Measurements from ENCODE around the gene RCN1. TPM values are rescaled to one million over a fixed set of nuclear protein-coding genes. Genes with fewer than 3 reads are reported as not detected.
A peak's percentile ranks its signal among the peaks of the same experiment; 100 is the strongest.

The RCN1 gene
- total and polyA plus RNA-seq, 2 donors (not counting 3 experiments of a cell fraction or from before 2014, with no cell fraction given), result 174 to 285 TPM

DNA sequence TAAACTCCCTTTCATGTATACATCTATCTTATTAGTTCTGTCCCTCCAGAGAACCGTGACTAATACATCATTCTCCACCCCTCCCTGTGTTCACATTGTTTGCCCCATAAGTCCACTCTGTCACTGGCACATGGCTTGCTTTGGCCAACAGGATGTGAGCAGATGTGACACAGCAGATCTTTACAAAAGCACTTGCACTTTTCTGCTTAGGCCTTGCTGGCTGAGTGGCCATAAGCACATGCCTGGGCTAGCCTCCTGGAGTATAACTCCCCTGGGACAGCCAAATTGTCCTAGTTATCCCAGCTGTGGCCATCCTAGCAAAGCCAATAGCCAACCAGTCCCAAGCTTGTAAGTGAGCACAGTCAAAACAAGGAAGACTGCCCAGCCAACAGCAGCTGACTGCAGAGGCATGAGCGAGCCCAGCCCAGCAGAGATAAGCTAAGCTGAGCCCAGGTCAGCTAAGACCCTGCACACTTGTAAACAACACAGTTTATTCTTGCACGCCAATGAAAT is 9.7 kb upstream of the RCN1 start:
- DNase-seq (ENCODE audit: low read depth, low spot score) (no peak), FAIRE-seq (peak; percentile 63)
- peaks cover 0 to 4% of the 10 kb centered on the region in 2 experiments for H3K27me3 ChIP-seq (ENCODE audit: control insufficient read depth in 2 of 2, insufficient read depth in 2 of 2, low read length in 2 of 2)
- ChIA-PET CTCF (interaction anchor here (1.3 kb wide), 2 partner anchors 11 to 29 kb away, joined by 3 to 4 read pairs; no protein-coding TSS in a partner anchor), POLR2A (no interaction called here)
- intact Hi-C loops (cut with micrococcal nuclease), result loop anchor here (10.0 kb wide), 1 partner anchor 814 kb away; the partner anchor contains the start of gene QSER1
- H3K36me3 ChIP-seq (ENCODE audit: control insufficient read depth in 2 of 2, extremely low read depth in 1 of 2, insufficient read depth in 2 of 2, low read length in 2 of 2), result no peaks in the 10 kb centered on the region
- H3K9me1 ChIP-seq (replicated peaks; ENCODE audit: control insufficient read depth, extremely low read depth, insufficient read depth, low read length), result no peaks in the 10 kb centered on the region
- BruUV-seq (replicated peaks), result no TSS peak
- no peaks in the 10 kb centered on the region for H4K20me1 ChIP-seq (replicated peaks; ENCODE audit: control insufficient read depth, extremely low read depth, insufficient read depth, low read length)
- H3K4me3 ChIP-seq (replicated peaks in 1 of 3; ENCODE audit: insufficient read depth in 1 of 3, low read depth in 1 of 3, low read length in 3 of 3), result no peak overlapping the region
- no peaks in the 10 kb centered on the region for H3K79me2 ChIP-seq (ENCODE audit: control insufficient read depth, insufficient read depth, low read length)
- H3K9me3 ChIP-seq (replicated peaks; ENCODE audit: control insufficient read depth, insufficient read depth, low read length), result no peaks in the 10 kb centered on the region
- dilution Hi-C loops (cut with MboI; ENCODE audit: extremely low pct_ligation_motif_present, low sequenced_read_pairs), result no loop called here
- H3K4me1 ChIP-seq (ENCODE audit: control insufficient read depth, extremely low read depth, insufficient read depth, low read length), result peaks cover 4% of the 10 kb centered on the region
- no peak overlapping the region for H3K9ac ChIP-seq (replicated peaks; ENCODE audit: extremely low read depth, insufficient read depth, low read length)
- peak overlapping the region; percentile 48 for H2AFZ ChIP-seq (ENCODE audit: low read depth, low read length)
- no peak overlapping the region for H3K4me2 ChIP-seq (ENCODE audit: insufficient read depth, low read length)
- TF ChIP-seq POLR2A (IDR thresholded peaks at IDR 0.05; ENCODE audit: low read depth, low read length) (no peak), MYC (IDR thresholded peaks at IDR 0.05; ENCODE audit: low read depth, low read length) (no peak), FOS (IDR thresholded peaks at IDR 0.05; ENCODE audit: borderline replicate concordance, insufficient read depth, low read length) (no peak)
- TF ChIP-seq, protein P1, sequence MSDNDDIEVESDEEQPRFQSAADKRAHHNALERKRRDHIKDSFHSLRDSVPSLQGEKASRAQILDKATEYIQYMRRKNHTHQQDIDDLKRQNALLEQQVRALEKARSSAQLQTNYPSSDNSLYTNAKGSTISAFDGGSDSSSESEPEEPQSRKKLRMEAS (IDR thresholded peaks at IDR 0.05; ENCODE audit: insufficient read depth, insufficient read length), result peak; percentile 15
- no peak overlapping the region for H3K27ac ChIP-seq (ENCODE audit: insufficient read depth, low read depth, low read length)

GRCh38 chr11:32081901-32082300 is 9.0 kb upstream of the RCN1 start:
- H3K27me3 ChIP-seq (ENCODE audit: control insufficient read depth in 2 of 2, insufficient read depth in 2 of 2, low read length in 2 of 2), result no peaks in the 10 kb centered on the region
- POLR2A ChIA-PET, result no interaction called here
- CTCF ChIA-PET, result interaction anchor here (1.2 to 2.8 kb wide), 5 partner anchors 8 to 94 kb away, joined by 3 to 8 read pairs (median 4); no protein-coding TSS in a partner anchor
- DNase-seq (ENCODE audit: low read depth, low spot score) (no peak), FAIRE-seq (no peak)
- intact Hi-C loops (cut with micrococcal nuclease) (loop anchor here (10.0 kb wide), 1 partner anchor 813 kb away; the partner anchor contains the start of gene QSER1), dilution Hi-C loops (cut with MboI; ENCODE audit: extremely low pct_ligation_motif_present, low sequenced_read_pairs) (no loop called here)
- H3K9ac ChIP-seq (replicated peaks; ENCODE audit: extremely low read depth, insufficient read depth, low read length), result no peak overlapping the region
- BruUV-seq (replicated peaks), result no TSS peak
- TF ChIP-seq GATA2 (IDR thresholded peaks at IDR 0.05; ENCODE audit: insufficient read depth, insufficient read length, low read depth, low read length) (no peak), POLR2AphosphoS5 (IDR thresholded peaks at IDR 0.05; ENCODE audit: insufficient read depth, low read depth, low read length) (no peak), JUN (IDR thresholded peaks at IDR 0.05; ENCODE audit: borderline replicate concordance, insufficient read depth, insufficient read length, low read depth) (no peak), EZH2 (IDR thresholded peaks at IDR 0.05; ENCODE audit: borderline replicate concordance, low read depth, low read length, severe bottlenecking) (no peak)
- TF ChIP-seq, protein P2, sequence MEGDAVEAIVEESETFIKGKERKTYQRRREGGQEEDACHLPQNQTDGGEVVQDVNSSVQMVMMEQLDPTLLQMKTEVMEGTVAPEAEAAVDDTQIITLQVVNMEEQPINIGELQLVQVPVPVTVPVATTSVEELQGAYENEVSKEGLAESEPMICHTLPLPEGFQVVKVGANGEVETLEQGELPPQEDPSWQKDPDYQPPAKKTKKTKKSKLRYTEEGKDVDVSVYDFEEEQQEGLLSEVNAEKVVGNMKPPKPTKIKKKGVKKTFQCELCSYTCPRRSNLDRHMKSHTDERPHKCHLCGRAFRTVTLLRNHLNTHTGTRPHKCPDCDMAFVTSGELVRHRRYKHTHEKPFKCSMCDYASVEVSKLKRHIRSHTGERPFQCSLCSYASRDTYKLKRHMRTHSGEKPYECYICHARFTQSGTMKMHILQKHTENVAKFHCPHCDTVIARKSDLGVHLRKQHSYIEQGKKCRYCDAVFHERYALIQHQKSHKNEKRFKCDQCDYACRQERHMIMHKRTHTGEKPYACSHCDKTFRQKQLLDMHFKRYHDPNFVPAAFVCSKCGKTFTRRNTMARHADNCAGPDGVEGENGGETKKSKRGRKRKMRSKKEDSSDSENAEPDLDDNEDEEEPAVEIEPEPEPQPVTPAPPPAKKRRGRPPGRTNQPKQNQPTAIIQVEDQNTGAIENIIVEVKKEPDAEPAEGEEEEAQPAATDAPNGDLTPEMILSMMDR (IDR thresholded peaks at IDR 0.05; ENCODE audit: extremely low read depth in 1 of 2, insufficient read depth in 1 of 2, low read depth in 1 of 2, low read length in 2 of 2), result no peak
- H3K4me3 ChIP-seq (replicated peaks in 1 of 3; ENCODE audit: insufficient read depth in 1 of 3, low read depth in 1 of 3, low read length in 3 of 3), result no peak overlapping the region
- H3K4me2 ChIP-seq (ENCODE audit: insufficient read depth, low read length), result no peak overlapping the region
- H3K27ac ChIP-seq (ENCODE audit: insufficient read depth, low read depth, low read length), result no peak overlapping the region
- H4K20me1 ChIP-seq (replicated peaks; ENCODE audit: control insufficient read depth, extremely low read depth, insufficient read depth, low read length), result no peaks in the 10 kb centered on the region
- no peaks in the 10 kb centered on the region for H3K36me3 ChIP-seq (ENCODE audit: control insufficient read depth in 2 of 2, extremely low read depth in 1 of 2, insufficient read depth in 2 of 2, low read length in 2 of 2)
- H3K4me1 ChIP-seq (ENCODE audit: control insufficient read depth, extremely low read depth, insufficient read depth, low read length), result peaks cover 4% of the 10 kb centered on the region
- H3K9me1 ChIP-seq (replicated peaks; ENCODE audit: control insufficient read depth, extremely low read depth, insufficient read depth, low read length), result no peaks in the 10 kb centered on the region
- H3K9me3 ChIP-seq (replicated peaks; ENCODE audit: control insufficient read depth, insufficient read depth, low read length), result no peaks in the 10 kb centered on the region
- no peaks in the 10 kb centered on the region for H3K79me2 ChIP-seq (ENCODE audit: control insufficient read depth, insufficient read depth, low read length)
- no peak overlapping the region for H2AFZ ChIP-seq (ENCODE audit: low read depth, low read length)
